Peyer's patch (tissue), 4 donors: Measurements from ENCODE around the gene CCDC88C.

Experiments
- POLR2A ChIP-seq, 2 donors: fragments of 450-650 bp; IDR thresholded peaks; one replicate each; pipeline ENCODE4 v1.5.1; 2017; ENCODE audit warnings: antibody characterized with exemption in 2 of 2, mild to moderate bottlenecking in 2 of 2, moderate library complexity in 2 of 2
- TF ChIP-seq, protein P1 (sequence below), 6 experiments: fragments of 450-650 bp in 4 of 6; fragments of 200-600 bp in 2 of 6; sonication (generic) in 1 of 6; IDR thresholded peaks; one replicate each; pipeline ENCODE4 v1.5.1; 2017 to 2019; ENCODE audit warnings: antibody characterized with exemption in 6 of 6, mild to moderate bottlenecking in 3 of 6, moderate library complexity in 1 of 6

DNA sequence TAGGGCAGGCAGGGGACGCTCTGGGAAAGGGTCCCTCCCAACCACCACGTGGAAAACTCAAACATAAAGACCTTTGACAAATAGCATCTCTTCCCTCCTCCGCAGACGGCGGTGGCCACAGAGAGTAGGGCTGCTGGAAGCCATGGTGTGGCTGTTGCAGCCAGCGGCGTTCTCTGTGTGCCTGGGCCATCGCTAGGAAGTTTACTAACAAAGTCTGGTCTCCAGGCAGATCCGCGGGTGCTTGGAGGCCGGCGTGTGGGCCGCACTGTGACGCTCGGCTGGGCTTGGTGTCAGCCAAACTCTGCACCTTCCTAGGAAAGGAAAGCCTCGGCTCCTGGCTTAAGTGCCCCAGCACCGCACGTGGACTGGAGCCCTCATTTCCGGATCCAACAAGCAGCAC, 65.6 kb downstream of the CCDC88C start:
- TF ChIP-seq, protein P1, sequence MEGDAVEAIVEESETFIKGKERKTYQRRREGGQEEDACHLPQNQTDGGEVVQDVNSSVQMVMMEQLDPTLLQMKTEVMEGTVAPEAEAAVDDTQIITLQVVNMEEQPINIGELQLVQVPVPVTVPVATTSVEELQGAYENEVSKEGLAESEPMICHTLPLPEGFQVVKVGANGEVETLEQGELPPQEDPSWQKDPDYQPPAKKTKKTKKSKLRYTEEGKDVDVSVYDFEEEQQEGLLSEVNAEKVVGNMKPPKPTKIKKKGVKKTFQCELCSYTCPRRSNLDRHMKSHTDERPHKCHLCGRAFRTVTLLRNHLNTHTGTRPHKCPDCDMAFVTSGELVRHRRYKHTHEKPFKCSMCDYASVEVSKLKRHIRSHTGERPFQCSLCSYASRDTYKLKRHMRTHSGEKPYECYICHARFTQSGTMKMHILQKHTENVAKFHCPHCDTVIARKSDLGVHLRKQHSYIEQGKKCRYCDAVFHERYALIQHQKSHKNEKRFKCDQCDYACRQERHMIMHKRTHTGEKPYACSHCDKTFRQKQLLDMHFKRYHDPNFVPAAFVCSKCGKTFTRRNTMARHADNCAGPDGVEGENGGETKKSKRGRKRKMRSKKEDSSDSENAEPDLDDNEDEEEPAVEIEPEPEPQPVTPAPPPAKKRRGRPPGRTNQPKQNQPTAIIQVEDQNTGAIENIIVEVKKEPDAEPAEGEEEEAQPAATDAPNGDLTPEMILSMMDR (IDR thresholded peaks at IDR 0.05): no peak
- no peak for TF ChIP-seq POLR2A (IDR thresholded peaks at IDR 0.05)
